ENCODE measurements around the gene NAGPA.
"Not testable (repeated sequence)": the region's sequence is repeated elsewhere in the genome, so short reads cannot be mapped to it uniquely, and the experiment has no call there.

NAGPA gene

GRCh38 chr16:5033256-5034166 lies at the start of gene NAGPA:
TSS of gene NAGPA (minus strand) at chr16:5033935. CDS start at chr16:5033914, 21 bp downstream.
- DNase-seq (ENCODE audit: low read depth), result peak; percentile 66

- not testable (repeated sequence) for DNase-seq (ENCODE audit: low read depth)
Observed at GRCh38 chr16:5080996-5081395, 47.3 kb upstream of the NAGPA start.

GRCh38 chr16:5080461-5080860 lies 46.7 kb upstream of the NAGPA start:
- not testable (repeated sequence) for DNase-seq (ENCODE audit: low read depth)

GRCh38 chr16:5078626-5079025 lies 44.9 kb upstream of the NAGPA start:
- no peak for DNase-seq (ENCODE audit: low read depth)

- no peak for DNase-seq (ENCODE audit: low read depth)
Observed at GRCh38 chr16:5077304-5077703, 43.6 kb upstream of the NAGPA start.

- DNase-seq (ENCODE audit: low read depth), result no peak
Observed at GRCh38 chr16:5075637-5076036, 41.9 kb upstream of the NAGPA start.

GRCh38 chr16:5073771-5074170 lies 40.0 kb upstream of the NAGPA start:
- DNase-seq (ENCODE audit: low read depth), result not testable (repeated sequence)

GRCh38 chr16:5073279-5073629 lies 39.5 kb upstream of the NAGPA start:
- DNase-seq (ENCODE audit: low read depth), result no peak

- DNase-seq (ENCODE audit: low read depth), result no peak
Observed at GRCh38 chr16:5072334-5073278, 38.9 kb upstream of the NAGPA start.

GRCh38 chr16:5071681-5072333 lies 38.1 kb upstream of the NAGPA start, which contains the start of gene ALG1:
TSS of gene ALG1 (plus strand) at chr16:5071843. CDS start at chr16:5071850, 7 bp downstream.
- DNase-seq (ENCODE audit: low read depth), result peak; percentile 87

GRCh38 chr16:5071341-5071680 lies 37.6 kb upstream of the NAGPA start:
- DNase-seq (ENCODE audit: low read depth), result no peak

GRCh38 chr16:5070431-5071186 lies 36.9 kb upstream of the NAGPA start:
- DNase-seq (ENCODE audit: low read depth), result no peak

GRCh38 chr16:5069854-5070253 lies 36.1 kb upstream of the NAGPA start:
- DNase-seq (ENCODE audit: low read depth), result no peak

GRCh38 chr16:5069048-5069447 lies 35.3 kb upstream of the NAGPA start:
- no peak for DNase-seq (ENCODE audit: low read depth)

- no peak for DNase-seq (ENCODE audit: low read depth)
Observed at GRCh38 chr16:5066511-5066910, 32.8 kb upstream of the NAGPA start.

GRCh38 chr16:5065813-5066212 lies 32.1 kb upstream of the NAGPA start, which contains the start of gene C16orf89:
TSS of gene C16orf89 (minus strand) at chr16:5065956. CDS start at chr16:5065908, 48 bp downstream.
- no peak for DNase-seq (ENCODE audit: low read depth)

GRCh38 chr16:5065326-5065725 lies 31.6 kb upstream of the NAGPA start:
- DNase-seq (ENCODE audit: low read depth), result no peak

GRCh38 chr16:5064915-5065314 lies 31.2 kb upstream of the NAGPA start:
- no peak for DNase-seq (ENCODE audit: low read depth)

- no peak for DNase-seq (ENCODE audit: low read depth)
Observed at GRCh38 chr16:5062790-5063765, 29.3 kb upstream of the NAGPA start.

- no peak for DNase-seq (ENCODE audit: low read depth)
Observed at GRCh38 chr16:5062051-5062450, 28.3 kb upstream of the NAGPA start.

All from stimulated activated CD8-positive, alpha-beta memory T cell treated with anti-CD3 and anti-CD28 coated beads, Interleukin-4, amount 100 ng/mL, for 24 hours (primary cell).